ENCODE measurements around the gene MCCD1. TPM values are rescaled to one million over a fixed set of nuclear protein-coding genes. Genes with fewer than 3 reads are reported as not detected.

MCCD1 gene
- total RNA-seq, 3 donors from 2014 or later (not counting 1 experiment from before 2014, with no cell fraction given), result not detected

- intact Hi-C loops (cut with micrococcal nuclease), result no loop called here
- WGBS (ENCODE audit: insufficient coverage), result 86% methylated on average over 3 of the region's 3 CpGs
- Mint-ChIP-seq H3K4me1 (no peaks in the 10 kb centered on the region), H3K27me3 (ENCODE audit: low read depth in 2 of 2) (no peaks in the 10 kb centered on the region), H3K36me3 (no peaks in the 10 kb centered on the region), H3K27ac (no peak overlapping the region), H3K4me3 (no peak overlapping the region), H3K9me3 (no peaks in the 10 kb centered on the region)
- TF ChIP-seq CTCF (IDR thresholded peaks at IDR 0.05), result no peak
- Histone ChIP-seq H3K27ac (ENCODE audit: low read length) (no peak overlapping the region), H3K4me3 (ENCODE audit: low read length) (no peak overlapping the region), H3K36me3 (ENCODE audit: control insufficient read depth, insufficient read depth, low read length) (no peaks in the 10 kb centered on the region), H3K4me1 (ENCODE audit: control insufficient read depth, insufficient read depth, low read length) (no peaks in the 10 kb centered on the region), H3K27me3 (ENCODE audit: control insufficient read depth, insufficient read depth, low read length) (peaks cover 4% of the 10 kb centered on the region), H3K9me3 (ENCODE audit: control insufficient read depth, insufficient read depth, low read length) (no peaks in the 10 kb centered on the region)
- DNase-seq (no peak), ATAC-seq (no peak)
Observed at GRCh38 chr6:31521835-31522234, 6.9 kb upstream of the MCCD1 start.

- Histone ChIP-seq H3K27ac (ENCODE audit: low read length) (no peak overlapping the region), H3K36me3 (ENCODE audit: control insufficient read depth, insufficient read depth, low read length) (peaks cover 11% of the 10 kb centered on the region), H3K27me3 (ENCODE audit: control insufficient read depth, insufficient read depth, low read length) (no peaks in the 10 kb centered on the region), H3K4me1 (ENCODE audit: control insufficient read depth, insufficient read depth, low read length) (no peaks in the 10 kb centered on the region), H3K9me3 (ENCODE audit: control insufficient read depth, insufficient read depth, low read length) (no peaks in the 10 kb centered on the region), H3K4me3 (ENCODE audit: low read length) (no peak overlapping the region)
- WGBS (ENCODE audit: insufficient coverage), result 84% methylated on average over 7 of the region's 8 CpGs
- no peak for DNase-seq
- Mint-ChIP-seq H3K4me1 (peaks cover 1 to 6% of the 10 kb centered on the region in 2 donors), H3K27me3 (ENCODE audit: low read depth in 2 of 2) (no peaks in the 10 kb centered on the region), H3K27ac (no peak overlapping the region), H3K9me3 (no peaks in the 10 kb centered on the region), H3K4me3 (no peak overlapping the region), H3K36me3 (peaks cover 3% of the 10 kb centered on the region)
- intact Hi-C loops (cut with micrococcal nuclease), result no loop called here
- no peak for ATAC-seq
- no peak for TF ChIP-seq CTCF (IDR thresholded peaks at IDR 0.05)
Observed at GRCh38 chr6:31525553-31525931, 3.2 kb upstream of the MCCD1 start.

GRCh38 chr6:31525932-31526591, 2.7 kb upstream of the MCCD1 start:
- H3K27ac ChIP-seq (ENCODE audit: low read length), result no peak overlapping the region
- no peaks in the 10 kb centered on the region for H3K27me3 ChIP-seq (ENCODE audit: control insufficient read depth, insufficient read depth, low read length)
- H3K4me1 ChIP-seq (ENCODE audit: control insufficient read depth, insufficient read depth, low read length), result no peaks in the 10 kb centered on the region
- H3K27ac Mint-ChIP-seq, result no peak overlapping the region
- no peaks in the 10 kb centered on the region for H3K9me3 ChIP-seq (ENCODE audit: control insufficient read depth, insufficient read depth, low read length)
- peaks cover 4 to 10% of the 10 kb centered on the region in 2 donors for H3K4me1 Mint-ChIP-seq
- DNase-seq (no peak), ATAC-seq (no peak)
- intact Hi-C loops (cut with micrococcal nuclease), result no loop called here
- TF ChIP-seq CTCF (IDR thresholded peaks at IDR 0.05), result no peak
- H3K9me3 Mint-ChIP-seq, result no peaks in the 10 kb centered on the region
- H3K36me3 ChIP-seq (ENCODE audit: control insufficient read depth, insufficient read depth, low read length), result peaks cover 16% of the 10 kb centered on the region
- H3K27me3 Mint-ChIP-seq (ENCODE audit: low read depth in 2 of 2), result no peaks in the 10 kb centered on the region
- no peak overlapping the region for H3K4me3 Mint-ChIP-seq
- no peak overlapping the region for H3K4me3 ChIP-seq (ENCODE audit: low read length)
- 87% methylated on average over 4 of the region's 4 CpGs for WGBS (ENCODE audit: insufficient coverage)
- peaks cover 8% of the 10 kb centered on the region for H3K36me3 Mint-ChIP-seq

GRCh38 chr6:31528307-31528777, 420 bp upstream of the MCCD1 start:
- Mint-ChIP-seq H3K27ac (peak overlapping the region; percentile 70 to 71), H3K27me3 (ENCODE audit: low read depth in 2 of 2) (no peaks in the 10 kb centered on the region), H3K4me3 (no peak overlapping the region), H3K9me3 (no peaks in the 10 kb centered on the region), H3K4me1 (peaks cover 9 to 15% of the 10 kb centered on the region in 2 donors), H3K36me3 (peaks cover 8% of the 10 kb centered on the region)
- Histone ChIP-seq H3K27me3 (ENCODE audit: control insufficient read depth, insufficient read depth, low read length) (no peaks in the 10 kb centered on the region), H3K4me1 (ENCODE audit: control insufficient read depth, insufficient read depth, low read length) (no peaks in the 10 kb centered on the region), H3K9me3 (ENCODE audit: control insufficient read depth, insufficient read depth, low read length) (no peaks in the 10 kb centered on the region), H3K27ac (ENCODE audit: low read length) (no peak overlapping the region), H3K36me3 (ENCODE audit: control insufficient read depth, insufficient read depth, low read length) (peaks cover 38% of the 10 kb centered on the region), H3K4me3 (ENCODE audit: low read length) (no peak overlapping the region)
- TF ChIP-seq CTCF (IDR thresholded peaks at IDR 0.05), result no peak
- ATAC-seq (peak in 1 of 3 donors; percentile 16), DNase-seq (no peak)
- 100% methylated on average over 4 of the region's 4 CpGs for WGBS (ENCODE audit: insufficient coverage)
- intact Hi-C loops (cut with micrococcal nuclease), result no loop called here

Measured in natural killer cell (primary cell).